Sigmoid colon (tissue), 7 donors: ENCODE data around the gene CARD9. TPM values are rescaled to one million over a fixed set of nuclear protein-coding genes. Genes with fewer than 3 reads are reported as not detected.

Experiments used
- DNase-seq: peaks from one replicate; pipeline ENCODE4 v3.0.0-alpha.2; 2019
- H3K27ac ChIP-seq, 4 donors: fragments of 200-600 bp; sonication (generic); one replicate each; pipeline ENCODE4 v1.5.1; 2016 to 2019; ENCODE audit warnings: mild to moderate bottlenecking in 1 of 4
- H3K27me3 ChIP-seq, 3 donors: fragments of 200-600 bp; sonication (generic); one replicate each; pipeline ENCODE4 v1.5.1; 2019; ENCODE audit warnings: mild to moderate bottlenecking in 1 of 3
- H3K36me3 ChIP-seq, 4 donors: fragments of 200-600 bp; sonication (generic); one replicate each; pipeline ENCODE4 v1.5.1; 2016 to 2019
- H3K4me1 ChIP-seq, 4 donors: fragments of 200-600 bp; sonication (generic); one replicate each; pipeline ENCODE4 v1.5.1; 2017 to 2019
- H3K4me3 ChIP-seq, 4 donors: fragments of 200-600 bp; sonication (generic); one replicate each; pipeline ENCODE4 v1.5.1; 2017 to 2019; ENCODE audit warnings: mild to moderate bottlenecking in 2 of 4, moderate library complexity in 1 of 4
- H3K9me3 ChIP-seq, 4 donors: fragments of 200-600 bp in 3 of 4; sonication (generic) in 3 of 4; one replicate each; pipeline versions ENCODE4 v1.5.1 to v1.6.1; 2013 to 2019
- CTCF ChIP-seq, 4 experiments: fragments of 450-650 bp in 3 of 4; fragments of 200-600 bp in 1 of 4; IDR thresholded peaks; one replicate each; pipeline ENCODE4 v1.5.1; 2016 to 2019; ENCODE audit warnings: antibody characterized with exemption in 4 of 4, mild to moderate bottlenecking in 3 of 4, moderate library complexity in 2 of 4
- EP300 ChIP-seq, 4 donors: sonication (generic); formaldehyde crosslinking; IDR thresholded peaks; one replicate each; pipeline ENCODE4 v1.6.1; 2017; ENCODE audit warnings: antibody characterized with exemption in 4 of 4
- POLR2A ChIP-seq, 2 donors: fragments of 450-650 bp; IDR thresholded peaks; one replicate each; pipeline ENCODE4 v1.6.1; 2016; ENCODE audit warnings: antibody characterized with exemption in 2 of 2, mild to moderate bottlenecking in 2 of 2, moderate library complexity in 2 of 2
- POLR2AphosphoS5 ChIP-seq, 4 donors: sonication (generic); formaldehyde crosslinking; IDR thresholded peaks; one replicate each; pipeline ENCODE4 v1.6.1; 2017; ENCODE audit warnings: antibody characterized with exemption in 4 of 4
- WGBS, 2 donors: extraction: QIAGEN DNeasy Blood & Tissue Kit; methylation state at CpG; one replicate each; pipeline ENCODE4 v1.1.7; 2013; 5-methylcytosine and 5-hydroxymethylcytosine counted together
- intact Hi-C: fragments of 100-400 bp; cut with DNase I; formaldehyde crosslinking; loops from one replicate; pipeline ENCODE4 v1.15.1; 2023
- polyA plus RNA-seq, 3 donors: library from polyadenylated mRNA; stranded (reverse); fragments of 200-250 nt; gene quantifications; one replicate each; pipeline ENCODE4 v1.2.3, GENCODE V29; 2013
- total RNA-seq, 4 donors: library from RNA; depleted of rRNA; stranded (reverse); fragments of >200 nt; gene quantifications; one replicate each; pipeline ENCODE4 v1.1.0, GENCODE V29; 2016
- donor health status: healthy with polysubstance abuse.
- donor health status: Bipolar disorder and iron deficiency.
- donor health status: healthy.

Gene CARD9
- total and polyA plus RNA-seq, 7 donors, result 1.5 to 6.9 (median 2.3) TPM

DNA sequence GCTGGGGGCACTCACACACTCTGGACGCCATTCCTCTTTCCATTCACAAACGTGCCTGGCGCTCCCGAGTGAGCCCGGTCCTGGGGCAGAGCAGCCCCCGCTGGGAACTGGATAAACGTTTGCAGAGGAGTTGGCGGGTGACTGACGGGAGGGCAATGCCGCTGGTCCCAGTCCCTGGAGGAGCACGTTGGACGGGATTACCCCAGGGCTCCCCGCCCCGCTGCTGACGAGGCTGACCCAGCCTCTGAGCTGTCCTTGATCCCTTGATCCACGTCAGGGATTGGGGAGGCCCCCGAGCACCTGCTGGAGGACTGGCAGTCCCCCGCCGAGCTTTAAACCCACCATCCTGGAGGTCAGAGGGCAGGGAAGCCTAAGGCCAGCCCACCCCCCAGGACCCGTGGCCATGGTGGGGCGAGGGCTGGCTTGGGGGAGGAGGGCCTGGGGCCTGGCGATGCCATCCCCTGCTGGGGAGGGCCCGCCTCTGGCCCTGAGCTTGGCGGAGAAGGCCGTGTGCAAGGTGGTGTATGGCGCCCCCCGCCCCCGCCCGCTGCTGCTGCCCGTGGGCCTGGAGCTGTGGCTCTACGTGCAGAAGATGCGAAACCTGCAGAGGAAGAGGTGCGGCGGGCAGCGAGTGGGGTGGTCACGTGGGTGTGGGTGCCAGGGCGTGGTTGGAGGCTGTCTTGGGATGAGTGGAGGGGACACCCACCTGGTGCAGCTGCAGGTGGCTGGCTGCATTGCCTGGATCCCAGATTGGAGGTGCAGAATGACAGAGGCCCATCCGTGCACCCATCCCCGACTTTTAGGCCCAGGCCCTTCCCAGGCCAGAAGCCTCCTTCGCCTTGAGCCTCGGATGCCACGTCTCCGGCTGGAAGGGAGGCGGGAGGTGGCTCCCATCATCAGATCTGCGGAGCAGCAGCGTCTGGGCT is 41.6 kb downstream of the CARD9 start:
- no peaks in the 10 kb centered on the region for H3K27me3 ChIP-seq
- TF ChIP-seq POLR2A (IDR thresholded peaks at IDR 0.05) (no peak), CTCF (IDR thresholded peaks at IDR 0.05) (no peak), EP300 (IDR thresholded peaks at IDR 0.05) (no peak), POLR2AphosphoS5 (IDR thresholded peaks at IDR 0.05) (no peak)
- H3K27ac ChIP-seq, result no peak overlapping the region
- intact Hi-C loops, result no loop called here
- DNase-seq, result no peak
- H3K4me1 ChIP-seq, result peaks cover 0 to 28% (median 22%) of the 10 kb centered on the region in 4 donors
- no peaks in the 10 kb centered on the region for H3K9me3 ChIP-seq
- peaks cover 0 to 10% (median 2%) of the 10 kb centered on the region in 4 donors for H3K36me3 ChIP-seq
- 46 to 85% methylated on average over 46 of the region's 46 CpGs for WGBS, 2 donors
- no peak overlapping the region for H3K4me3 ChIP-seq

DNA sequence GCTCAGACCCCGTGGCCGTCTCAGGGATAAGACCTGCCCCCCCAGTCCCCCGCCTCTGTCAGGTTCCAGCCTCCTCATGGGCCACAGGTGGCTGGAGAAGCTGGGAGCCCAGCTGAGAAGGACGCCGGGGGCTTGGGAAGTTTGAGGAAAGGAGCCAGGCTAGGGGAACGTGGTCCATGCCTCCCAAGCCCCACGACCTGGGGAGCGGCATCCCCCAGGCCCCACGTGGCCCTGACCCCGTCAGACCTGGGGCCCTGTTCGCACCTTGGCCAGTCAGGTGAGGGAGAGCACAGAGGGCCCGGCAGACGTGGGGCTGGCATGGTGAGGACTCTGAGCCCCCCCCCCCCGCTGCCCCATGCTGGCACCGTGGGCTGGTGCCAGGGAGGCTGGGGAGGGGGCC is 42.4 kb downstream of the CARD9 start:
- Histone ChIP-seq H3K4me1 (peaks cover 0 to 36% (median 28%) of the 10 kb centered on the region in 4 donors), H3K27me3 (no peaks in the 10 kb centered on the region), H3K36me3 (peaks cover 0 to 3% (median 1%) of the 10 kb centered on the region in 4 donors), H3K27ac (no peak overlapping the region), H3K9me3 (no peaks in the 10 kb centered on the region), H3K4me3 (no peak overlapping the region)
- WGBS, 2 donors, result 74 to 90% methylated on average over 15 of the region's 15 CpGs
- intact Hi-C loops, result no loop called here
- TF ChIP-seq POLR2A (IDR thresholded peaks at IDR 0.05), result no peak
- no peak for TF ChIP-seq POLR2AphosphoS5 (IDR thresholded peaks at IDR 0.05)
- no peak for TF ChIP-seq CTCF (IDR thresholded peaks at IDR 0.05)
- TF ChIP-seq EP300 (IDR thresholded peaks at IDR 0.05), result no peak
- no peak for DNase-seq

GRCh38 chr9:136330406-136330990 is 43.0 kb downstream of the CARD9 start:
- Histone ChIP-seq H3K27me3 (no peaks in the 10 kb centered on the region), H3K4me1 (peaks cover 0 to 37% (median 28%) of the 10 kb centered on the region in 4 donors), H3K9me3 (no peaks in the 10 kb centered on the region), H3K4me3 (no peak overlapping the region), H3K36me3 (peaks cover 0 to 3% (median 0%) of the 10 kb centered on the region in 4 donors), H3K27ac (no peak overlapping the region)
- TF ChIP-seq POLR2AphosphoS5 (IDR thresholded peaks at IDR 0.05), result no peak
- no peak for TF ChIP-seq EP300 (IDR thresholded peaks at IDR 0.05)
- no peak for TF ChIP-seq POLR2A (IDR thresholded peaks at IDR 0.05)
- no peak for TF ChIP-seq CTCF (IDR thresholded peaks at IDR 0.05)
- WGBS, 2 donors, result 73 to 82% methylated on average over 14 of the region's 14 CpGs
- intact Hi-C loops, result no loop called here
- DNase-seq, result no peak

- intact Hi-C loops, result loop anchor here (5.0 to 10.0 kb wide), 2 partner anchors 32 to 315 kb away; partner anchors contain the start of gene DNLZ
- WGBS, 2 donors, result 87 to 89% methylated on average over 23 of the region's 23 CpGs
- H3K9me3 ChIP-seq, result no peaks in the 10 kb centered on the region
- no peak for DNase-seq
- H3K4me1 ChIP-seq, result peaks cover 0 to 37% (median 28%) of the 10 kb centered on the region in 4 donors
- peaks cover 0 to 3% (median 0%) of the 10 kb centered on the region in 4 donors for H3K36me3 ChIP-seq
- no peaks in the 10 kb centered on the region for H3K27me3 ChIP-seq
- TF ChIP-seq CTCF (IDR thresholded peaks at IDR 0.05), result no peak
- TF ChIP-seq EP300 (IDR thresholded peaks at IDR 0.05), result no peak
- H3K27ac ChIP-seq, result no peak overlapping the region
- no peak overlapping the region for H3K4me3 ChIP-seq
These were observed 43.6 kb downstream of the CARD9 start for GRCh38 chr9:136329636-136330405.
